Right lobe of liver (tissue), 6 donors: ENCODE data around the gene BFSP1. TPM values are rescaled to one million over a fixed set of nuclear protein-coding genes. Genes with fewer than 3 reads are reported as not detected.

Experiments
- ATAC-seq, 4 donors: fragments of 200-7000 bp; cut with Tn5 transposase; one replicate each; pipeline ENCODE4 v1.9.1; 2020; ENCODE audit warnings: mild to moderate bottlenecking in 4 of 4, moderate library complexity in 4 of 4
- DNase-seq, 3 donors: peaks; one replicate each; pipeline ENCODE4 v3.0.0-alpha.2; 2020
- H3K27ac ChIP-seq, 3 donors: fragments of 200-600 bp; one replicate each; pipeline ENCODE4 v1.8.0; 2022
- H3K27me3 ChIP-seq, 2 donors: fragments of 200-600 bp; one replicate each; pipeline ENCODE4 v1.8.0; 2022
- H3K36me3 ChIP-seq, 4 donors: fragments of 200-600 bp; sonication (generic) in 1 of 4; one replicate each; pipeline versions ENCODE4 v1.5.1 to v1.8.0; 2017 to 2022; ENCODE audit warnings: control low read depth in 1 of 4
- H3K4me1 ChIP-seq, 4 donors: fragments of 200-600 bp; sonication (generic) in 1 of 4; one replicate each; pipeline versions ENCODE4 v1.5.1 to v1.8.0; 2017 to 2022; ENCODE audit warnings: control low read depth in 1 of 4
- H3K4me3 ChIP-seq, 3 donors: fragments of 200-600 bp; one replicate each; pipeline ENCODE4 v1.8.0; 2022
- H3K9me3 ChIP-seq, 4 donors: fragments of 200-600 bp; sonication (generic) in 1 of 4; one replicate each; pipeline versions ENCODE4 v1.5.1 to v1.8.0; 2017 to 2022; ENCODE audit warnings: control low read depth in 1 of 4
- POLR2A ChIP-seq: fragments of 450-650 bp; IDR thresholded peaks from one replicate; pipeline ENCODE4 v1.6.1; 2017; ENCODE audit warnings: antibody characterized with exemption, mild to moderate bottlenecking
- WGBS: methylation state at CpG from one replicate; pipeline ENCODE4 v1.1.6; 2018; ENCODE audit warnings: low coverage, low lambda C conversion rate; ENCODE audit not compliant: insufficient coverage; ENCODE audit errors: missing lambda C conversion rate; 5-methylcytosine and 5-hydroxymethylcytosine counted together
- intact Hi-C, 2 donors: fragments of 100-400 bp; cut with DNase I; formaldehyde crosslinking; loops; one replicate each; pipeline versions ENCODE4 v1.11.2 to v1.14.1; 2022
- long read RNA-seq: library from polyadenylated mRNA; unstranded; transcript quantifications from one replicate; pipeline ENCODE4 v2.0.0, GENCODE V29; 2019
- total RNA-seq, 6 experiments: library from RNA; depleted of rRNA in 2 of 6; stranded (reverse); fragments of >200 nt in 2 of 6; fragmentation: NEBNext Ultra II Directional in 3 of 6; extraction: Animal tissue kit (Norgen Biotek cat#: 25700) in 3 of 6; gene quantifications; one replicate each; pipeline versions ENCODE4 v1.1.0 to v1.2.4, GENCODE V29; 2016 to 2023
- TF ChIP-seq, protein P1 (sequence below), 4 donors: fragments of 200-600 bp in 3 of 4; fragments of 450-650 bp in 1 of 4; IDR thresholded peaks; one replicate each; pipeline versions ENCODE4 v1.5.1 to v1.8.0; 2016 to 2022; ENCODE audit warnings: antibody characterized with exemption in 4 of 4, mild to moderate bottlenecking in 2 of 4
- donor health status: DM: no; HTN: yes; CAD: no.
- donor health status: DM: no; HTN: no; CAD: no.
- donor health status: DM: no; HTN: no; CAD: no.
- donor health status: DM: no; HTN: yes; CAD: no.
- donor health status: DM: no; HTN: yes; CAD: no.

BFSP1 gene
- total RNA-seq = under 1 TPM; 0.16 to 0.68 (median 0.25) TPM
- long read RNA-seq, partial matches to known transcripts = 1 of 1 reads
- long read RNA-seq, other reads (novel, unspliced or antisense) = 0 of 1 reads

GRCh38 chr20:17530716-17531664, at the start of gene BFSP1:
BFSP1 (minus strand) TSS chr20:17531379; CDS start chr20:17531329, 50 bp downstream.
- 1% methylated on average over 58 of the region's 111 CpGs for whole genome bisulfite sequencing
- DNase-seq = peak; percentile 74 to 78 (median 75)

GRCh38 chr20:17580895-17581294, 49.7 kb upstream of the BFSP1 start:
- intact Hi-C loops = no loop called here
- peaks cover 0 to 5% (median 0%) of the 10 kb centered on the region in 4 donors for H3K4me1 ChIP-seq
- no peak overlapping the region for H3K27ac ChIP-seq
- TF ChIP-seq, protein P1, sequence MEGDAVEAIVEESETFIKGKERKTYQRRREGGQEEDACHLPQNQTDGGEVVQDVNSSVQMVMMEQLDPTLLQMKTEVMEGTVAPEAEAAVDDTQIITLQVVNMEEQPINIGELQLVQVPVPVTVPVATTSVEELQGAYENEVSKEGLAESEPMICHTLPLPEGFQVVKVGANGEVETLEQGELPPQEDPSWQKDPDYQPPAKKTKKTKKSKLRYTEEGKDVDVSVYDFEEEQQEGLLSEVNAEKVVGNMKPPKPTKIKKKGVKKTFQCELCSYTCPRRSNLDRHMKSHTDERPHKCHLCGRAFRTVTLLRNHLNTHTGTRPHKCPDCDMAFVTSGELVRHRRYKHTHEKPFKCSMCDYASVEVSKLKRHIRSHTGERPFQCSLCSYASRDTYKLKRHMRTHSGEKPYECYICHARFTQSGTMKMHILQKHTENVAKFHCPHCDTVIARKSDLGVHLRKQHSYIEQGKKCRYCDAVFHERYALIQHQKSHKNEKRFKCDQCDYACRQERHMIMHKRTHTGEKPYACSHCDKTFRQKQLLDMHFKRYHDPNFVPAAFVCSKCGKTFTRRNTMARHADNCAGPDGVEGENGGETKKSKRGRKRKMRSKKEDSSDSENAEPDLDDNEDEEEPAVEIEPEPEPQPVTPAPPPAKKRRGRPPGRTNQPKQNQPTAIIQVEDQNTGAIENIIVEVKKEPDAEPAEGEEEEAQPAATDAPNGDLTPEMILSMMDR (IDR thresholded peaks at IDR 0.05) = no peak
- no peak for TF ChIP-seq POLR2A
- H3K9me3 ChIP-seq = no peaks in the 10 kb centered on the region
- no peaks in the 10 kb centered on the region for H3K27me3 ChIP-seq
- H3K36me3 ChIP-seq = no peaks in the 10 kb centered on the region
- WGBS = 92% methylated on average over 2 of the region's 2 CpGs
- DNase-seq (no peak), ATAC-seq (no peak)
- H3K4me3 ChIP-seq = no peak overlapping the region

More at GRCh38 chr20:17530716-17531664, at the start of gene BFSP1:
- Histone ChIP-seq H3K27ac (peak within 1 kb of the TSS; percentile 17 to 48 (median 26)), H3K4me3 (peak within 1 kb of the TSS; percentile 35 to 57 (median 45)), H3K4me1 (no peaks in the 10 kb centered on the region), H3K27me3 (no peaks in the 10 kb centered on the region), H3K9me3 (no peaks in the 10 kb centered on the region), H3K36me3 (no peaks in the 10 kb centered on the region)
- intact Hi-C loops = loop anchor here (10.0 kb wide), 1 partner anchor 84 kb away; no protein-coding TSS in a partner anchor
- TF ChIP-seq, protein P1 (IDR thresholded peaks at IDR 0.05) = peak in 1 of 4 donors; percentile 11
- TF ChIP-seq POLR2A = no peak
- peak; percentile 83 to 90 (median 88) for ATAC-seq

DNA sequence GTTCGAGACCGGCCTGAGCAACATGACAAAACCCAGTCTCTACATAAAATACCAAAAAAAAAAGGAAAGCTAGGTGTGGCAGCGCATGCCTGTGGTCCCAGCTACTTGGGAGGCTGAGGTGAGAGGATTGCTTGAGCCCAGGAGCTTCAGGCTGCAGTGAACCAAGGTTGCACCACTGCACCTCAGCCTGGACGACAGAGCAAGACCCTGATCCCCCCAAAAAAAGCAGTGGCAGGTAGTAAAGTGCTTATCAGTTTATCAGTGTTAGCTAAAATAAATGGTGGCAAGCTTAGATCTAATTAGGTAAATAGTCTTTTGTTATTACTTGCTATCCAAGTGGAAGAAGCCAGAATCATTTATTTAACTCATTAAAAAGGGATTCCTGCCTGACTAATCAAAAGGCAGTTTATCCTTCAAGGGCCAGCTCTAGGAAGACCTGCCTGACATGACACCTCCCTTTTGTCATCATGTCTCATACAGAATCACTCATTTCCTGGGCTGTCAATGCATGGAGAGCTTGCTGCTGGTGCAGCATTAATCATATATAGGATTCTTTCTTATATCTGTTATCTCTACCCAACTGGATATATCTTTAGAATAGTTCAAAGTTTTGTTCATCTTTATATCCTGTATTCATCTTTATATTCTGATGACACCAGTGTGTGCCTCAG, 48.3 kb upstream of the BFSP1 start:
- H3K4me1 ChIP-seq = peaks cover 0 to 5% (median 0%) of the 10 kb centered on the region in 4 donors
- TF ChIP-seq POLR2A = no peak
- TF ChIP-seq, protein P1 (IDR thresholded peaks at IDR 0.05) = no peak
- no peaks in the 10 kb centered on the region for H3K27me3 ChIP-seq
- H3K4me3 ChIP-seq = no peak overlapping the region
- intact Hi-C loops = no loop called here
- H3K27ac ChIP-seq = no peak overlapping the region
- no peaks in the 10 kb centered on the region for H3K36me3 ChIP-seq
- no peak for ATAC-seq
- DNase-seq = no peak
- no peaks in the 10 kb centered on the region for H3K9me3 ChIP-seq
- 100% methylated on average over 2 of the region's 4 CpGs for WGBS

DNA sequence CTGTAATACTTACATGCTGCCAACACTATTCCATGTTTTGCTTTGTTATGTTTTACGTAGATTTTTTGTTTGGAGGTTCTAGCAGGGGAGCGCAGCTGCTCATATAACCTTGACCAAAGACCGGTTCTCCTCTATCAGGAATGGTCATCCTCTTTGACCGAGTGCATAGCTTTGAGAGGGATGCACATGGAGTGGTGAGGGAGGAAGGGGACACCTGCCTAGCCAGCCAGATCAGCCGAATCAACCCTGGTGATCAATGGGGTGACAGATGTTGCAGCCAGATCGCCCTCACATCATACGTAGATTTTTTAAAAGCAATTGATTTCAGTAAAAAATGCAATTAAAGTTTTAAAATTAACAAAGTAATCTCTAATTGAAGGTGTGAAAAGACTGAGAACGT, 45.0 kb upstream of the BFSP1 start:
- WGBS = 84% methylated on average over 8 of the region's 8 CpGs
- Histone ChIP-seq H3K27ac (no peak overlapping the region), H3K9me3 (no peaks in the 10 kb centered on the region), H3K27me3 (no peaks in the 10 kb centered on the region), H3K4me3 (no peak overlapping the region), H3K36me3 (no peaks in the 10 kb centered on the region), H3K4me1 (peaks cover 0 to 25% (median 7%) of the 10 kb centered on the region in 4 donors)
- intact Hi-C loops = no loop called here
- DNase-seq = no peak
- TF ChIP-seq, protein P1 (IDR thresholded peaks at IDR 0.05) = no peak
- TF ChIP-seq POLR2A = no peak
- no peak for ATAC-seq
